T-cell (primary cell): ENCODE results near the gene THOP1. TPM values are rescaled to one million over a fixed set of nuclear protein-coding genes. Genes with fewer than 3 reads are reported as not detected.

ENCODE experiments used
- ATAC-seq, 4 experiments: fragments of 200-7000 bp in 3 of 4; fragments of 150-1000 bp in 1 of 4; cut with Tn5 transposase; replicated peaks in 1 of 4; 1 replicate in 3 of 4; 2 replicates in 1 of 4; pipeline ENCODE4 v1.10.0; 2021; ENCODE audit warnings: moderate library complexity in 3 of 4, mild to moderate bottlenecking in 2 of 4, moderate number of reproducible peaks in 1 of 4
- CTCF ChIA-PET, 2 donors: fragments of 300-600 bp; sonication (Branson Sonifier 250); formaldehyde crosslinking; loops; one replicate each; lab custom pipeline; 2022; ENCODE audit warnings: antibody characterized with exemption in 2 of 2; lab: Charles Lee
- POLR2A ChIA-PET, 2 donors: fragments of 300-600 bp; sonication (Branson Sonifier 250); formaldehyde crosslinking; loops; one replicate each; lab custom pipeline; 2022; ENCODE audit warnings: antibody characterized with exemption in 2 of 2; lab: Charles Lee
- DNase-seq, 35 experiments: peaks; one replicate each; pipeline versions ENCODE4 v3.0.0 to v3.0.0-alpha.2; 2013 to 2023
- H3K27ac ChIP-seq: one replicate; pipeline ENCODE4 v1.5.1; 2013; ENCODE audit warnings: low read length
- H3K27me3 ChIP-seq, 2 experiments: replicated peaks in 1 of 2; 1 replicate in 1 of 2; 2 replicates in 1 of 2; pipeline versions ENCODE4 v1.6.1 to v1.7.0; 2013; ENCODE audit warnings: low read length in 1 of 2, mixed read lengths in 1 of 2; ENCODE audit not compliant: control insufficient read depth in 2 of 2, insufficient read depth in 2 of 2; ENCODE audit errors: extremely low read depth in 1 of 2
- H3K36me3 ChIP-seq, 2 donors: 1 replicate in 1 of 2; 2 replicates in 1 of 2; pipeline versions ENCODE4 v1.6.1 to v1.7.0; 2013; ENCODE audit warnings: low read length in 1 of 2; ENCODE audit not compliant: control insufficient read depth in 2 of 2, insufficient read depth in 1 of 2; ENCODE audit errors: extremely low read depth in 1 of 2
- H3K4me1 ChIP-seq, 2 experiments: 1 replicate in 1 of 2; 2 replicates in 1 of 2; pipeline versions ENCODE4 v1.6.1 to v1.7.0; 2013; ENCODE audit warnings: low read length in 2 of 2, mixed read lengths in 1 of 2; ENCODE audit not compliant: insufficient read depth in 2 of 2, control insufficient read depth in 1 of 2; ENCODE audit errors: extremely low read depth in 1 of 2
- H3K4me3 ChIP-seq, 2 donors: 1 replicate in 1 of 2; 2 replicates in 1 of 2; pipeline versions ENCODE4 v1.5.1 to v1.7.0; 2013; ENCODE audit warnings: mild to moderate bottlenecking in 2 of 2, low read length in 1 of 2, moderate library complexity in 1 of 2; ENCODE audit not compliant: control insufficient read depth in 1 of 2; ENCODE audit errors: extremely low read depth in 1 of 2
- H3K9me3 ChIP-seq: 2 replicates; pipeline ENCODE4 v1.7.0; 2013
- H3K27ac Mint-ChIP-seq, 2 donors: one replicate each; pipeline ENCODE4 v1.8.0; 2020 to 2021; ENCODE audit warnings: mild to moderate bottlenecking in 2 of 2, mixed read lengths in 2 of 2
- H3K27me3 Mint-ChIP-seq, 2 donors: one replicate each; pipeline ENCODE4 v1.8.0; 2021 to 2022; ENCODE audit warnings: mixed read lengths in 2 of 2
- H3K36me3 Mint-ChIP-seq: one replicate; pipeline ENCODE4 v1.8.0; 2021; ENCODE audit warnings: mixed read lengths
- H3K4me1 Mint-ChIP-seq, 3 donors: one replicate each; pipeline ENCODE4 v1.8.0; 2020 to 2022; ENCODE audit warnings: mixed read lengths in 3 of 3, mild to moderate bottlenecking in 1 of 3
- H3K4me3 Mint-ChIP-seq, 3 donors: one replicate each; pipeline ENCODE4 v1.8.0; 2020 to 2022; ENCODE audit warnings: mild to moderate bottlenecking in 3 of 3, mixed read lengths in 3 of 3, moderate library complexity in 3 of 3
- H3K9me3 Mint-ChIP-seq, 3 donors: one replicate each; pipeline ENCODE4 v1.8.0; 2020 to 2022; ENCODE audit warnings: mixed read lengths in 3 of 3
- WGBS: methylation state at CpG from one replicate; pipeline ENCODE4 v1.1.5; 2013; ENCODE audit warnings: missing lambda C conversion rate; ENCODE audit not compliant: insufficient coverage; 5-methylcytosine and 5-hydroxymethylcytosine counted together
- total RNA-seq, 35 experiments: library from RNA in 6 of 35; stranded (reverse) in 6 of 35; fragments of 120-200 nt in 1 of 35; gene quantifications; one replicate each; pipeline versions ENCODE4 v1.2.1 to v1.2.4 and lab custom pipeline; 2013 to 2026

The THOP1 gene
- total RNA-seq, 5 donors from 2014 or later (not counting 1 experiment from before 2014, with no cell fraction given): 30.8 to 46.6 (median 41.9) TPM

GRCh38 chr19:2841855-2842574 is 56.7 kb downstream of the THOP1 start:
- DNase-seq: peak in 2 of 35 experiments; percentile 10 to 12
- H3K27me3 ChIP-seq: no peaks in the 10 kb centered on the region
- Mint-ChIP-seq H3K27me3 (no peaks in the 10 kb centered on the region), H3K4me1 (peaks cover 12 to 24% (median 20%) of the 10 kb centered on the region in 3 donors), H3K4me3 (peak overlapping the region; percentile 65 to 78 (median 76)), H3K9me3 (peaks cover 0 to 7% (median 5%) of the 10 kb centered on the region in 3 donors), H3K36me3 (peaks cover 23% of the 10 kb centered on the region), H3K27ac (peak overlapping the region; percentile 49 to 69)
- ChIA-PET CTCF (interaction anchor here in 1 of 2 donors (0.6 to 1.6 kb wide), 6 partner anchors 12 to 289 kb away, joined by 3 to 7 read pairs (median 3); partner anchors contain the start of genes THOP1 and ZNF57), POLR2A (no interaction called here)
- WGBS: 9% methylated on average over 55 of the region's 62 CpGs
- peaks cover 2 to 4% of the 10 kb centered on the region in 2 donors for H3K36me3 ChIP-seq
- peak overlapping the region; percentile 37 to 88 for H3K4me3 ChIP-seq
- peaks cover 2 to 21% of the 10 kb centered on the region in 2 experiments for H3K4me1 ChIP-seq
- no peak for ATAC-seq
- H3K27ac ChIP-seq: no peak overlapping the region
- no peaks in the 10 kb centered on the region for H3K9me3 ChIP-seq

DNA sequence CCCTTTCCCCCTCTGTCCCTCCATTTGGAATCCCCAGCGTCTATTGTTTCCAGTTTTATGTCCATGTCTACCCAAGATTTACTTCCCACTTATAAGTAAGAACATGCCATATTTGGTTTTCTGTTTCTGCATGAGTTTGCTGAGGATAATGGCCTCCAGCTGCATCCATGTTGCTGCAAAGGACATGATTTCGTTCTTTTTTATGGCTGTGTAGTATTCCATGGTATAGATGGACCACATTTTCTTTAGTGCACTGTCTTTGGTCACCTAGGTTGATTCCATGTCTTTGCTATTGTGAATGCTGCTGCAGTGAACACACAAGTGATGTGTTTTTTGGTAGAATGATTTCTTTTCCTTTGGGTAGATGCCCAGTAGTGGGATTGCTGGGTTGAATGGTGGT is 59.8 kb downstream of the THOP1 start:
- H3K36me3 Mint-ChIP-seq: peaks cover 28% of the 10 kb centered on the region
- peaks cover 2 to 4% of the 10 kb centered on the region in 2 donors for H3K36me3 ChIP-seq
- no peaks in the 10 kb centered on the region for H3K9me3 ChIP-seq
- H3K27ac Mint-ChIP-seq: no peak overlapping the region
- H3K4me3 ChIP-seq: no peak overlapping the region
- H3K4me1 Mint-ChIP-seq: peaks cover 17 to 30% (median 26%) of the 10 kb centered on the region in 3 donors
- no peaks in the 10 kb centered on the region for H3K27me3 ChIP-seq
- ATAC-seq (no peak), DNase-seq (no peak)
- 67% methylated on average over 1 of the region's 2 CpGs for WGBS
- no peak overlapping the region for H3K27ac ChIP-seq
- ChIA-PET POLR2A (no interaction called here), CTCF (no interaction called here)
- peaks cover 1 to 6% (median 5%) of the 10 kb centered on the region in 3 donors for H3K9me3 Mint-ChIP-seq
- H3K4me3 Mint-ChIP-seq: no peak overlapping the region
- no peaks in the 10 kb centered on the region for H3K27me3 Mint-ChIP-seq
- H3K4me1 ChIP-seq: peaks cover 2 to 27% of the 10 kb centered on the region in 2 experiments

DNA sequence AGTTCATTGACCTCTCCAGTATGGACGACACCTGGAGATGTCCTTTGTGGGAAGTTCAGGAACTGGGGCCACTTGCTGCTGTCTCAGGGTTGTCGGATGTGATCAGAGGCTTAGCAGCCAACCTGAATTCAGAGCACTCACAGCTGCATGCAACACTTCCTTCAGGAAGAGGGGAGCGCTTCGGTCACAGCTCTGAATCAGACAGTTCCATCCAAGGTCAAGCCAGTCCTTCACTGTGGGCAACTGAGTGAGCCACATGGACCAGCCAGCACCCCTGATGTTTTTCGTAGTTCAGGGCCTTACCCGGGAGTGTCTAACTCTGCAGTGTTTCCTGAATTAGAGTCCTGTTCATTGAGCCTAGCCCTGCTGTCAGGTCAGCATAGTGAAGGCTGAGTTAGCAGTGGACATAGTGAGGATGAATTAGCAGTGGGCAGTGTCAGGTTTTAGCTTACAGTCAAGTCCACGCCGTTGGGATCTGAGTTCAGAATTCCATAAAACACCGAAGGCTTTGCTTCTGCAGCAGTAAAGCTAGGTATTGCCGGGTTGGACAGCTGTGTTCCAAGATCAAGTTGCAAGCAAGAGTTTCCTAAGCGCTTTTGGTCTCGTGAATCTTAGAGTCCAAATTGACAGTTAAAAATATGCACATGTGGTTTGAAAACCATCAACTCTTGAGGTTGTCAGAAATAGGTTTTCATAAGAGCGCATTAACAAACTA is 61.0 kb downstream of the THOP1 start:
- Mint-ChIP-seq H3K4me3 (no peak overlapping the region), H3K36me3 (peaks cover 40% of the 10 kb centered on the region), H3K27ac (no peak overlapping the region), H3K4me1 (peaks cover 24 to 34% (median 31%) of the 10 kb centered on the region in 3 donors), H3K27me3 (no peaks in the 10 kb centered on the region), H3K9me3 (peaks cover 7 to 10% (median 7%) of the 10 kb centered on the region in 3 donors)
- Histone ChIP-seq H3K27ac (no peak overlapping the region), H3K4me1 (peaks cover 0 to 21% of the 10 kb centered on the region in 2 experiments), H3K36me3 (peaks cover 4 to 10% of the 10 kb centered on the region in 2 donors), H3K9me3 (no peaks in the 10 kb centered on the region), H3K27me3 (no peaks in the 10 kb centered on the region), H3K4me3 (no peak overlapping the region)
- whole genome bisulfite sequencing: 94% methylated on average over 11 of the region's 13 CpGs
- ChIA-PET POLR2A (no interaction called here), CTCF (interaction anchor here in 1 of 2 donors (0.6 kb wide), 1 partner anchor 184 kb away, joined by 5 read pairs; no protein-coding TSS in a partner anchor)
- DNase-seq (no peak), ATAC-seq (no peak)

DNA sequence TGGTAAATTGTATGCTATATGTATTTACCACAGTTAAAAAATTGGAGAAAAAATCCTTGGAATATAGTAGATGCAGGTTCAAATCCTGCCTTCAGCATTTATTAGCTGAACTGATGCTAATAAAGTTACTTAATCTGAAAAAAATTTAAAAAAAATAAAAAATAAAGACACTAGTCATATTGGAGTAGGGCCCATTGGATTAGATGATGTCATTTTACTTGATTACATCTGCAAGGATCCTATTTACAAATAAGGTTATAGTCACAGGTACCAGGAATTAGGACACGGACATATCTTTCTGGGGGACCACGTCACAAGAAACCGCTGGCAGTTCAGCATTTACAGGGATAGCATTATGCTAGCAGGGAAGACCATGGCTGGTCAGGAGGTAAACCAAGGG is 62.2 kb downstream of the THOP1 start:
- Mint-ChIP-seq H3K27me3 (no peaks in the 10 kb centered on the region), H3K36me3 (peaks cover 51% of the 10 kb centered on the region), H3K9me3 (peaks cover 7 to 15% (median 11%) of the 10 kb centered on the region in 3 donors), H3K27ac (no peak overlapping the region), H3K4me3 (no peak overlapping the region), H3K4me1 (peaks cover 19 to 29% (median 26%) of the 10 kb centered on the region in 3 donors)
- Histone ChIP-seq H3K4me1 (peaks cover 0 to 15% of the 10 kb centered on the region in 2 experiments), H3K9me3 (peaks cover 2% of the 10 kb centered on the region), H3K27me3 (no peaks in the 10 kb centered on the region), H3K27ac (no peak overlapping the region), H3K36me3 (peaks cover 4 to 22% of the 10 kb centered on the region in 2 donors), H3K4me3 (no peak overlapping the region)
- ChIA-PET CTCF (no interaction called here), POLR2A (no interaction called here)
- DNase-seq (no peak), ATAC-seq (no peak)
- no CpG with 5 or more reads among the region's 3 CpGs for WGBS

GRCh38 chr19:2848616-2849015 is 63.3 kb downstream of the THOP1 start:
- peaks cover 62% of the 10 kb centered on the region for H3K36me3 Mint-ChIP-seq

GRCh38 chr19:2850256-2850925 is 65.1 kb downstream of the THOP1 start:
- Histone ChIP-seq H3K9me3 (peaks cover 16% of the 10 kb centered on the region), H3K27ac (peak overlapping the region; percentile 17), H3K27me3 (no peaks in the 10 kb centered on the region), H3K4me1 (peaks cover 0 to 8% of the 10 kb centered on the region in 2 experiments), H3K4me3 (no peak overlapping the region), H3K36me3 (peaks cover 2 to 35% of the 10 kb centered on the region in 2 donors)
- no peaks in the 10 kb centered on the region for H3K27me3 Mint-ChIP-seq
- no CpG with 5 or more reads among the region's 3 CpGs for WGBS
- H3K4me3 Mint-ChIP-seq: peak overlapping the region in 2 of 3 donors; percentile 24 to 50
- H3K9me3 Mint-ChIP-seq: peaks cover 7 to 34% (median 31%) of the 10 kb centered on the region in 3 donors
- CTCF ChIA-PET: interaction anchor here (0.6 to 0.7 kb wide), 2 partner anchors 203 to 690 kb away, joined by 3 to 4 read pairs; no protein-coding TSS in a partner anchor
- peak in 2 of 4 experiments; percentile 39 to 45 for ATAC-seq
- no peak for DNase-seq
- peak overlapping the region; percentile 11 to 36 for H3K27ac Mint-ChIP-seq
- peaks cover 70% of the 10 kb centered on the region for H3K36me3 Mint-ChIP-seq
- peaks cover 17 to 22% (median 21%) of the 10 kb centered on the region in 3 donors for H3K4me1 Mint-ChIP-seq
- POLR2A ChIA-PET: no interaction called here

More at GRCh38 chr19:2848616-2849015, 63.3 kb downstream of the THOP1 start:
- peaks cover 6 to 32% of the 10 kb centered on the region in 2 donors for H3K36me3 ChIP-seq
- no peak for ATAC-seq
- peaks cover 17 to 21% (median 17%) of the 10 kb centered on the region in 3 donors for H3K4me1 Mint-ChIP-seq
- POLR2A ChIA-PET: no interaction called here
- H3K27ac Mint-ChIP-seq: no peak overlapping the region
- WGBS: 86% methylated on average over 1 of the region's 4 CpGs
- no peak overlapping the region for H3K4me3 Mint-ChIP-seq
- H3K27me3 ChIP-seq: no peaks in the 10 kb centered on the region
- no peak for DNase-seq
- H3K4me3 ChIP-seq: no peak overlapping the region
- no peaks in the 10 kb centered on the region for H3K27me3 Mint-ChIP-seq
- H3K27ac ChIP-seq: no peak overlapping the region
- H3K4me1 ChIP-seq: peaks cover 0 to 8% of the 10 kb centered on the region in 2 experiments
- CTCF ChIA-PET: no interaction called here
- peaks cover 9% of the 10 kb centered on the region for H3K9me3 ChIP-seq
- peaks cover 7 to 26% (median 20%) of the 10 kb centered on the region in 3 donors for H3K9me3 Mint-ChIP-seq
